ENCODE results near the gene POLR3G. TPM values are rescaled to one million over a fixed set of nuclear protein-coding genes. Genes with fewer than 3 reads are reported as not detected.

The POLR3G gene
- total RNA-seq, 1 donor from 2014 or later: 0.88 TPM

DNA sequence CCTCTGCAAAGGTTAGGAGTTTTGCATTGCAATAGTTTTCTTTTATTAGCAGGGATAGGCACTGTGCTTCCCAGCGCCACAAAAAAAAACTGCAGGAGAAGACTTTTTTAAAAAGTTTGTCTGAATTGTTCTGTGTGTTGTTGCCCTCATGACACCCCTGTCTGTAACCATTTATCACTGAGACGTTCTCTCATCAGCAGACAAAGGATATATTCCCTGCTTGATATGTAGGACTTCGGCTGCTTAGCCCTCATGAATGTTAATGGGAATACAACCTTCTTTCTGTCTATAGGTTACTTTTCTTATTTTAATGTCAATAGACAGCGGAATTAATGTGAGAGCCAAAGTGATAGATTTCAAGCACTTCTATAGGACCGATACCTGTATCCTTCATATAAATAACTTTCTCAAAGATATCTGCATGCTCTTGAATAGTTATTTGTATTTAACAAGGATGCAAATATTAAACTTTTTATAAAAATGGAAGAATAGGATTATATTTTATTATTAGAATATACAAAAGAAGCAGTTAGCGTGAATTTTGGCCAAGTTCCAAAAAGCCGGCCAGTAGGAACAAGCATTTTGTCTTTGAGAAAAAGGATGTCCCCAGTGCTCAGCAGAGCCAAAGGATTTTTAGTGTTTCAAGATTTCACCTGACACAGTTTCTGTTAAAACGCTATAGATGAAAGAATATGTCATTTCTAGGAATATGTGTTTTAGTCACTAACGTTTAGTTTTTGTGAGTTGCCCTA lies 56.2 kb downstream of the POLR3G start:
- H3K27ac ChIP-seq (replicated peaks): peak overlapping the region; percentile 95
- H3K4me3 ChIP-seq: peak overlapping the region; percentile 97
- no peak for DNase-seq
- intact Hi-C loops (cut with micrococcal nuclease): loop anchor here (10.0 kb wide), 1 partner anchor 96 kb away; no protein-coding TSS in a partner anchor
- no peaks in the 10 kb centered on the region for H3K36me3 ChIP-seq
- H3K4me1 ChIP-seq: peaks cover 49% of the 10 kb centered on the region
- TF ChIP-seq, protein P1, sequence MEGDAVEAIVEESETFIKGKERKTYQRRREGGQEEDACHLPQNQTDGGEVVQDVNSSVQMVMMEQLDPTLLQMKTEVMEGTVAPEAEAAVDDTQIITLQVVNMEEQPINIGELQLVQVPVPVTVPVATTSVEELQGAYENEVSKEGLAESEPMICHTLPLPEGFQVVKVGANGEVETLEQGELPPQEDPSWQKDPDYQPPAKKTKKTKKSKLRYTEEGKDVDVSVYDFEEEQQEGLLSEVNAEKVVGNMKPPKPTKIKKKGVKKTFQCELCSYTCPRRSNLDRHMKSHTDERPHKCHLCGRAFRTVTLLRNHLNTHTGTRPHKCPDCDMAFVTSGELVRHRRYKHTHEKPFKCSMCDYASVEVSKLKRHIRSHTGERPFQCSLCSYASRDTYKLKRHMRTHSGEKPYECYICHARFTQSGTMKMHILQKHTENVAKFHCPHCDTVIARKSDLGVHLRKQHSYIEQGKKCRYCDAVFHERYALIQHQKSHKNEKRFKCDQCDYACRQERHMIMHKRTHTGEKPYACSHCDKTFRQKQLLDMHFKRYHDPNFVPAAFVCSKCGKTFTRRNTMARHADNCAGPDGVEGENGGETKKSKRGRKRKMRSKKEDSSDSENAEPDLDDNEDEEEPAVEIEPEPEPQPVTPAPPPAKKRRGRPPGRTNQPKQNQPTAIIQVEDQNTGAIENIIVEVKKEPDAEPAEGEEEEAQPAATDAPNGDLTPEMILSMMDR (IDR thresholded peaks at IDR 0.05; ENCODE audit: borderline replicate concordance): no peak
- H3K27me3 ChIP-seq (ENCODE audit: low read depth): peaks cover 30% of the 10 kb centered on the region
- no peaks in the 10 kb centered on the region for H3K9me3 ChIP-seq (replicated peaks)

DNA sequence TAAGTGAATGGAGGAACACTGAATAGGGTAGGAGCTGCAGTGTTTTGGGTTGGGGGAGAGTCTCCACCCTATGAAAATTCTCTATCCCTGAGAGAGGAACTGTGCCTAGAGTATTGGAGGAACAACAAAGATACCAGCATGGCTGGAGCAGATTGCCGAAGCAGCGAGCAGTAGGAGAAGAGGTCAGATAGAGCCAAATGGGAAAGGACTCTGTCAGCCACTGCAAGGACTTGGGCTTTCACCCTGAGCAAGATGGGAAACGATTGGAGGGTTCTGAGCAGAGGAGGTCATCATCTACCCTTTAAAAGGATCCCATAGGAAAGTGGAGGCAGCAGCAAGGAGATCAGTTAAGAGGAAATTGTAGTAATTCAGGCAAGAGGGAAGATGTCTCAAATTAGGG lies 59.1 kb downstream of the POLR3G start:
- Histone ChIP-seq H3K4me1 (peaks cover 20% of the 10 kb centered on the region), H3K27me3 (ENCODE audit: low read depth) (peaks cover 30% of the 10 kb centered on the region), H3K27ac (replicated peaks) (no peak overlapping the region), H3K4me3 (no peak overlapping the region), H3K9me3 (replicated peaks) (no peaks in the 10 kb centered on the region), H3K36me3 (no peaks in the 10 kb centered on the region)
- TF ChIP-seq, protein P1 (IDR thresholded peaks at IDR 0.05; ENCODE audit: borderline replicate concordance): no peak
- DNase-seq: no peak
- intact Hi-C loops (cut with micrococcal nuclease): loop anchor here (10.0 kb wide), 1 partner anchor 99 kb away; no protein-coding TSS in a partner anchor

DNA sequence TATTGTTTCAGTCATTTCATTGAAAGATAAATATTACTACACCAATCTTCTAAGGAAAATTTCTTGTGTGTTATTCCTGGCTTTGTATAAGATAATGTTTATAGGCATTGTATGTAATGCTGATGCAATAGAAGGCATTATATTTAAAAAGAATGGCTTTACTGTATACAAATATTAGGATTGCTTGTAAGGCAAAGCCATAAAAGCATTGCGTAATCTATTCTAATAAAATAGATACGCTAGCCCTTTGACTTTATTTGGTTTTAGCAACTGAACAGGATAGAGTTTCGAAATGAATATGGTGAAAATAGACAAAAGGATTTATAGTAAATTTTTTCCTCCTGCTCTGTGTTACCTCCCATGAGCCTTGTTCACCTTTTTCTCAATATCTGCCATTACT lies 60.3 kb downstream of the POLR3G start:
- no peaks in the 10 kb centered on the region for H3K36me3 ChIP-seq
- TF ChIP-seq, protein P1 (IDR thresholded peaks at IDR 0.05; ENCODE audit: borderline replicate concordance): no peak
- intact Hi-C loops (cut with micrococcal nuclease): loop anchor here (10.0 kb wide), 1 partner anchor 100 kb away; no protein-coding TSS in a partner anchor
- H3K4me1 ChIP-seq: peaks cover 11% of the 10 kb centered on the region
- H3K27me3 ChIP-seq (ENCODE audit: low read depth): peaks cover 30% of the 10 kb centered on the region
- H3K27ac ChIP-seq (replicated peaks): no peak overlapping the region
- no peak overlapping the region for H3K4me3 ChIP-seq
- DNase-seq: no peak
- H3K9me3 ChIP-seq (replicated peaks): no peaks in the 10 kb centered on the region

DNA sequence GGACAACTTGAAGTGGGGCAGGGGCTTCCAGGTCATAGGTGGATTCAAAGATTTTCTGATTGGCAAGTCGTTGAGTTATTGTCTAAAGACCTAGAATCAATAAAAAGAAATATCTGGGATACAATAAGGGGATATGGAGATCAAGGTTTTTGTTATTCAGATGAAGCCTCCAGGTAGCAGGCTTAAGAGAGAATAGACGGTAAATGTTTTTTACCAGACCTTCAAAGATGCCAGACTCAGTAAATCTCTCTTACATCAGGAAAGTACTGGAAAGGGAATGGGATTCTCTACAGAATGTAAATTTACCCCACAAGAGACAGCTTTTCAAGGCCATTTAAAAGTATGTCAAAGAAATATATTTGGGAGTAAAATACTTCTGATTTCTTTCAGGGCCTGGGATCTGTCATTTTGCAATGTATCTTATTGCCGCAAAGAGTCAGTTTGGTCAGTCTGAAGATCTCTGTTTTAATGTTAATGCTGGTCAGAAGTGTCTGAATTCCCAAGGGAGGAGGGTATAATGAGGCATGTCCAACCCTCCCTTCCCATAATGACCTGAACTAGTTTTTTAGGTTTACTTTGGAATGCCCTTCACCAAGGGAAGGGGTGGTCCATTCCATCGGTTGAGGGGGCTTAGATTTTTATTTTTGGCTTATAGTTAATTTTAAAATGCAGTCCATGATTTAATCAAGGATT lies 68.3 kb downstream of the POLR3G start:
- H3K9me3 ChIP-seq (replicated peaks): no peaks in the 10 kb centered on the region
- H3K27me3 ChIP-seq (ENCODE audit: low read depth): peaks cover 17% of the 10 kb centered on the region
- no peaks in the 10 kb centered on the region for H3K36me3 ChIP-seq
- H3K4me3 ChIP-seq: no peak overlapping the region
- TF ChIP-seq, protein P1 (IDR thresholded peaks at IDR 0.05; ENCODE audit: borderline replicate concordance): no peak
- no peak for DNase-seq
- no peak overlapping the region for H3K27ac ChIP-seq (replicated peaks)
- intact Hi-C loops (cut with micrococcal nuclease): no loop called here
- H3K4me1 ChIP-seq: no peaks in the 10 kb centered on the region

DNA sequence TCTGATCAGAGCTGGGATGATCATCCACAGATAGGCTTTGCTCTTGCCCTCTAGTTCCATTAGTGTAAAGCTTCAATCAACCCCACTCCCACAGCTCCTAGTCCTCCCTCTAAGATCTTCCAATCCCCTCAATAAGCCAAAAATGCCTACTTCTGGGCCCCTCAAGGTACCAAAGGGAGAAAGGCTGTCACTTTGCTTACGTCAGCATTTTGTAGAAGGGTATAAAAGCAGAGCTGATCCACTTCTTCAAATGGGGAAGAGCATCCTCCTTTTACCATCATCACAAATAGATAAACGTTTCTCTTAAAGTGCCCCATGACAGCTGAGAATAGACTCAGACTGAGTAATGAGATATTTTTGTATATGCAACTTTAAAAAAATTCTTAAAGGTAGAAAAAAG lies 70.8 kb downstream of the POLR3G start:
- H3K4me1 ChIP-seq: peaks cover 10% of the 10 kb centered on the region
- intact Hi-C loops (cut with micrococcal nuclease): no loop called here
- TF ChIP-seq, protein P1 (IDR thresholded peaks at IDR 0.05; ENCODE audit: borderline replicate concordance): no peak
- no peak overlapping the region for H3K4me3 ChIP-seq
- H3K36me3 ChIP-seq: no peaks in the 10 kb centered on the region
- no peaks in the 10 kb centered on the region for H3K9me3 ChIP-seq (replicated peaks)
- DNase-seq: no peak
- peaks cover 17% of the 10 kb centered on the region for H3K27me3 ChIP-seq (ENCODE audit: low read depth)
- H3K27ac ChIP-seq (replicated peaks): no peak overlapping the region
